Measurements from ENCODE around the gene DOCK2. TPM values are rescaled to one million over a fixed set of nuclear protein-coding genes. Genes with fewer than 3 reads are reported as not detected.
A peak's percentile ranks its signal among the peaks of the same experiment; 100 is the strongest.
"Not testable (repeated sequence)": the region's sequence is repeated elsewhere in the genome, so short reads cannot be mapped to it uniquely, and the experiment has no call there.

DOCK2 gene
- total RNA-seq, 5 donors from 2014 or later (not counting 1 experiment from before 2014, with no cell fraction given): 168 to 303 (median 197) TPM

GRCh38 chr5:169833681-169834292 is 196.7 kb downstream of the DOCK2 start:
- H3K36me3 ChIP-seq (ENCODE audit: control insufficient read depth in 2 of 2, extremely low read depth in 1 of 2, insufficient read depth in 1 of 2, low read length in 1 of 2); H3K4me1 ChIP-seq (ENCODE audit: control insufficient read depth in 1 of 2, extremely low read depth in 1 of 2, insufficient read depth in 2 of 2, low read length in 2 of 2); H3K9me3 Mint-ChIP-seq; H3K4me3 Mint-ChIP-seq; H3K4me3 ChIP-seq (ENCODE audit: control insufficient read depth in 1 of 2, extremely low read depth in 1 of 2, low read length in 1 of 2); H3K27me3 ChIP-seq (replicated peaks in 1 of 2; ENCODE audit: control insufficient read depth in 2 of 2, extremely low read depth in 1 of 2, insufficient read depth in 2 of 2, low read length in 1 of 2); CTCF ChIA-PET; H3K27me3 Mint-ChIP-seq; H3K27ac ChIP-seq (ENCODE audit: low read length); POLR2A ChIA-PET; H3K9me3 ChIP-seq; ATAC-seq (replicated peaks in 1 of 4); DNase-seq: not testable (repeated sequence)
- H3K27ac Mint-ChIP-seq: peak overlapping the region in 1 of 2 donors; percentile 64
- peaks cover 38% of the 10 kb centered on the region for H3K36me3 Mint-ChIP-seq
- H3K4me1 Mint-ChIP-seq: peaks cover 8 to 18% (median 14%) of the 10 kb centered on the region in 3 donors
- no CpG with 5 or more reads among the region's 2 CpGs for WGBS (ENCODE audit: insufficient coverage)

GRCh38 chr5:169834540-169834939 is 197.5 kb downstream of the DOCK2 start:
- peaks cover 0 to 15% of the 10 kb centered on the region in 2 donors for H3K36me3 ChIP-seq (ENCODE audit: control insufficient read depth in 2 of 2, extremely low read depth in 1 of 2, insufficient read depth in 1 of 2, low read length in 1 of 2)
- H3K27ac ChIP-seq (ENCODE audit: low read length); H3K9me3 Mint-ChIP-seq; H3K27me3 Mint-ChIP-seq; ATAC-seq (replicated peaks in 1 of 4); DNase-seq; H3K4me3 ChIP-seq (ENCODE audit: control insufficient read depth in 1 of 2, extremely low read depth in 1 of 2, low read length in 1 of 2); CTCF ChIA-PET; H3K27me3 ChIP-seq (replicated peaks in 1 of 2; ENCODE audit: control insufficient read depth in 2 of 2, extremely low read depth in 1 of 2, insufficient read depth in 2 of 2, low read length in 1 of 2); H3K4me3 Mint-ChIP-seq; H3K9me3 ChIP-seq; H3K27ac Mint-ChIP-seq; H3K4me1 ChIP-seq (ENCODE audit: control insufficient read depth in 1 of 2, extremely low read depth in 1 of 2, insufficient read depth in 2 of 2, low read length in 2 of 2): not testable (repeated sequence)
- Mint-ChIP-seq H3K4me1 (peaks cover 8 to 18% (median 14%) of the 10 kb centered on the region in 3 donors), H3K36me3 (peaks cover 41% of the 10 kb centered on the region)
- no CpG with 5 or more reads among the region's 1 CpG for WGBS (ENCODE audit: insufficient coverage)
- POLR2A ChIA-PET: interaction anchor here in 1 of 2 donors (0.5 kb wide), 1 partner anchor 10 kb away, joined by 5 read pairs; no protein-coding TSS in a partner anchor

- WGBS (ENCODE audit: insufficient coverage): 91% methylated on average over 2 of the region's 3 CpGs
- no peaks in the 10 kb centered on the region for H3K9me3 Mint-ChIP-seq
- POLR2A ChIA-PET: no interaction called here
- peaks cover 57% of the 10 kb centered on the region for H3K36me3 Mint-ChIP-seq
- no peak overlapping the region for H3K4me3 Mint-ChIP-seq
- ATAC-seq (replicated peaks in 1 of 4): no peak
- H3K27me3 Mint-ChIP-seq: no peaks in the 10 kb centered on the region
- no peak for DNase-seq
- Histone ChIP-seq H3K4me1 (ENCODE audit: control insufficient read depth in 1 of 2, extremely low read depth in 1 of 2, insufficient read depth in 2 of 2, low read length in 2 of 2) (no peaks in the 10 kb centered on the region), H3K27me3 (replicated peaks in 1 of 2; ENCODE audit: control insufficient read depth in 2 of 2, extremely low read depth in 1 of 2, insufficient read depth in 2 of 2, low read length in 1 of 2) (no peaks in the 10 kb centered on the region), H3K9me3 (no peaks in the 10 kb centered on the region), H3K4me3 (ENCODE audit: control insufficient read depth in 1 of 2, extremely low read depth in 1 of 2, low read length in 1 of 2) (no peak overlapping the region), H3K36me3 (ENCODE audit: control insufficient read depth in 2 of 2, extremely low read depth in 1 of 2, insufficient read depth in 1 of 2, low read length in 1 of 2) (peaks cover 5 to 37% of the 10 kb centered on the region in 2 donors), H3K27ac (ENCODE audit: low read length) (no peak overlapping the region)
- H3K27ac Mint-ChIP-seq: no peak overlapping the region
- peaks cover 7 to 16% (median 8%) of the 10 kb centered on the region in 3 donors for H3K4me1 Mint-ChIP-seq
- CTCF ChIA-PET: no interaction called here
Measured at GRCh38 chr5:169836835-169837536, 199.9 kb downstream of the DOCK2 start.

- no peak for DNase-seq
- no peaks in the 10 kb centered on the region for H3K9me3 ChIP-seq
- H3K27ac Mint-ChIP-seq: no peak overlapping the region
- H3K36me3 Mint-ChIP-seq: peaks cover 58% of the 10 kb centered on the region
- ATAC-seq (replicated peaks in 1 of 4): no peak
- H3K4me3 Mint-ChIP-seq: no peak overlapping the region
- no peak overlapping the region for H3K4me3 ChIP-seq (ENCODE audit: control insufficient read depth in 1 of 2, extremely low read depth in 1 of 2, low read length in 1 of 2)
- CTCF ChIA-PET: no interaction called here
- no peaks in the 10 kb centered on the region for H3K9me3 Mint-ChIP-seq
- peaks cover 8 to 12% (median 11%) of the 10 kb centered on the region in 3 donors for H3K4me1 Mint-ChIP-seq
- H3K36me3 ChIP-seq (ENCODE audit: control insufficient read depth in 2 of 2, extremely low read depth in 1 of 2, insufficient read depth in 1 of 2, low read length in 1 of 2): peaks cover 5 to 38% of the 10 kb centered on the region in 2 donors
- H3K27ac ChIP-seq (ENCODE audit: low read length): no peak overlapping the region
- no peaks in the 10 kb centered on the region for H3K4me1 ChIP-seq (ENCODE audit: control insufficient read depth in 1 of 2, extremely low read depth in 1 of 2, insufficient read depth in 2 of 2, low read length in 2 of 2)
- no peaks in the 10 kb centered on the region for H3K27me3 ChIP-seq (replicated peaks in 1 of 2; ENCODE audit: control insufficient read depth in 2 of 2, extremely low read depth in 1 of 2, insufficient read depth in 2 of 2, low read length in 1 of 2)
- POLR2A ChIA-PET: no interaction called here
- H3K27me3 Mint-ChIP-seq: no peaks in the 10 kb centered on the region
Measured at GRCh38 chr5:169837686-169838085, 200.6 kb downstream of the DOCK2 start.

- Mint-ChIP-seq H3K36me3 (peaks cover 66% of the 10 kb centered on the region), H3K4me1 (peaks cover 6 to 8% (median 7%) of the 10 kb centered on the region in 3 donors), H3K27me3 (no peaks in the 10 kb centered on the region), H3K27ac (no peak overlapping the region), H3K4me3 (no peak overlapping the region), H3K9me3 (no peaks in the 10 kb centered on the region)
- ChIA-PET CTCF (no interaction called here), POLR2A (no interaction called here)
- H3K27ac ChIP-seq (ENCODE audit: low read length): no peak overlapping the region
- H3K36me3 ChIP-seq (ENCODE audit: control insufficient read depth in 2 of 2, extremely low read depth in 1 of 2, insufficient read depth in 1 of 2, low read length in 1 of 2): peaks cover 5 to 42% of the 10 kb centered on the region in 2 donors
- DNase-seq (no peak), ATAC-seq (replicated peaks in 1 of 4) (no peak)
- WGBS (ENCODE audit: insufficient coverage): 86% methylated on average over 1 of the region's 3 CpGs
- no peak overlapping the region for H3K4me3 ChIP-seq (ENCODE audit: control insufficient read depth in 1 of 2, extremely low read depth in 1 of 2, low read length in 1 of 2)
- H3K9me3 ChIP-seq: no peaks in the 10 kb centered on the region
- no peaks in the 10 kb centered on the region for H3K4me1 ChIP-seq (ENCODE audit: control insufficient read depth in 1 of 2, extremely low read depth in 1 of 2, insufficient read depth in 2 of 2, low read length in 2 of 2)
- H3K27me3 ChIP-seq (replicated peaks in 1 of 2; ENCODE audit: control insufficient read depth in 2 of 2, extremely low read depth in 1 of 2, insufficient read depth in 2 of 2, low read length in 1 of 2): no peaks in the 10 kb centered on the region
Measured at GRCh38 chr5:169838688-169839087, 201.6 kb downstream of the DOCK2 start.

- no peaks in the 10 kb centered on the region for H3K9me3 ChIP-seq
- Mint-ChIP-seq H3K27ac (no peak overlapping the region), H3K4me3 (no peak overlapping the region), H3K9me3 (no peaks in the 10 kb centered on the region), H3K4me1 (peaks cover 6 to 15% (median 12%) of the 10 kb centered on the region in 3 donors), H3K36me3 (peaks cover 79% of the 10 kb centered on the region), H3K27me3 (no peaks in the 10 kb centered on the region)
- peaks cover 5 to 50% of the 10 kb centered on the region in 2 donors for H3K36me3 ChIP-seq (ENCODE audit: control insufficient read depth in 2 of 2, extremely low read depth in 1 of 2, insufficient read depth in 1 of 2, low read length in 1 of 2)
- ATAC-seq (replicated peaks in 1 of 4) (no peak), DNase-seq (no peak)
- ChIA-PET POLR2A (no interaction called here), CTCF (no interaction called here)
- H3K27ac ChIP-seq (ENCODE audit: low read length): no peak overlapping the region
- H3K4me1 ChIP-seq (ENCODE audit: control insufficient read depth in 1 of 2, extremely low read depth in 1 of 2, insufficient read depth in 2 of 2, low read length in 2 of 2): no peaks in the 10 kb centered on the region
- no peaks in the 10 kb centered on the region for H3K27me3 ChIP-seq (replicated peaks in 1 of 2; ENCODE audit: control insufficient read depth in 2 of 2, extremely low read depth in 1 of 2, insufficient read depth in 2 of 2, low read length in 1 of 2)
- WGBS (ENCODE audit: insufficient coverage): 80% methylated on average over 2 of the region's 3 CpGs
- no peak overlapping the region for H3K4me3 ChIP-seq (ENCODE audit: control insufficient read depth in 1 of 2, extremely low read depth in 1 of 2, low read length in 1 of 2)
Measured at GRCh38 chr5:169840405-169840804, 203.3 kb downstream of the DOCK2 start.
